Thoracic aorta (tissue), 2 donors: ENCODE results near the gene TEPSIN. TPM values are rescaled to one million over a fixed set of nuclear protein-coding genes. Genes with fewer than 3 reads are reported as not detected.

Source experiments
- ATAC-seq: fragments of 150-250 bp; one replicate; pipeline ENCODE4 v1.8.0; 2017; ENCODE audit warnings: low read depth; ENCODE audit not compliant: insufficient number of reproducible peaks, low FRiP score
- DNase-seq: peaks from one replicate; pipeline ENCODE4 v3.0.0-alpha.2; 2020; ENCODE audit warnings: low spot score
- H3K27ac ChIP-seq, 2 donors: fragments of 200-600 bp; sonication (generic); 1 replicate in 1 of 2; 2 replicates in 1 of 2; pipeline ENCODE4 v1.5.1; 2016; ENCODE audit warnings: mild to moderate bottlenecking in 2 of 2, moderate library complexity in 2 of 2
- H3K27me3 ChIP-seq: fragments of 200-600 bp; sonication (generic); replicated peaks from 2 replicates; pipeline ENCODE4 v1.6.0; 2016; ENCODE audit warnings: mild to moderate bottlenecking; ENCODE audit not compliant: insufficient read depth
- H3K36me3 ChIP-seq: fragments of 200-600 bp; sonication (generic); one replicate; pipeline ENCODE4 v1.5.1; 2016
- H3K4me1 ChIP-seq, 2 donors: fragments of 200-600 bp; sonication (generic); 1 replicate in 1 of 2; 2 replicates in 1 of 2; pipeline versions ENCODE4 v1.5.1 to v1.6.0; 2016; ENCODE audit warnings: low read depth in 2 of 2, mild to moderate bottlenecking in 1 of 2; ENCODE audit not compliant: control insufficient read depth in 1 of 2
- H3K4me3 ChIP-seq: fragments of 200-600 bp; sonication (generic); 2 replicates; pipeline ENCODE4 v1.5.1; 2016; ENCODE audit warnings: mild to moderate bottlenecking
- H3K9me3 ChIP-seq: fragments of 200-600 bp; sonication (generic); 2 replicates; pipeline ENCODE4 v1.5.1; 2016
- total RNA-seq, 2 donors: library from RNA; depleted of rRNA; stranded (reverse); fragments of >200 nt; gene quantifications; one replicate each; pipeline versions ENCODE4 v1.1.0 to v1.2.3, GENCODE V29; 2016
- TF ChIP-seq, protein P1 (sequence below): fragments of 200-600 bp; sonication (generic); IDR thresholded peaks from one replicate; pipeline ENCODE4 v1.5.1; 2019; ENCODE audit warnings: antibody characterized with exemption

The TEPSIN gene
- total RNA-seq, 2 donors from 2014 or later = 52.4 to 70.8 TPM

DNA sequence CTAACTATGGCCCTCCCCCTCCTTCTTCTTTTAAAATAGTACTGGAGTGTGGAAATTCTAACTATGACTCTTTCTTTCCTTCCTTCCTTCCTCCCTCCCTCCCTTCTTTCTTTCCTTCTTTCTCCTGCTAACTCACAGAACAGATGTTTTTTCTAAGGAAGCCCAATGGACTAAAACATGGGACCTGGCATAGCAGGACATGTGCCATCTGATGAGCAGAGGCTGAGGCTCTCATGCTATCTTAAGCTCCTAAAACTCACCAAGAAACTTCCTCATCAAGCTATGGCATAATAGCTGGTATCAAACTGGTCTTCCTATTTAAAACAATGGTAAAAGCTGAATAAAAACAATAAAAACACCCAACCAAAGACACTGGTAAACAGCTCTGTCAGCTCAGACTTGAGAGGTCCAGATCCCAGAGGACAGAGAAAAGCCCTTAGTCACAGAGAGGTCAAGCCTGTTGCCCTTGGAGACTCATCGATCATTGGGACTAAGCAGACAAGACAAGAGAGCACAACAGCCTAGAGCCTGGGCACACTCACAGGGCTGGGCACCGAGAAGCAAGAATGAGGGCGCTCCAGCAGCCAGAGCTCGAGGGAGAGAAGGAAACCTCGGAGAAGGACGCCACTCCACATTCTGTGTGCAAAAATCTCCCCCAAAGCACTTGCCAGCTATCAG is 28.7 kb upstream of the TEPSIN start:
- no peaks in the 10 kb centered on the region for H3K9me3 ChIP-seq
- no peak overlapping the region for H3K4me3 ChIP-seq
- H3K27ac ChIP-seq = no peak overlapping the region
- ATAC-seq = no peak
- peaks cover 36% of the 10 kb centered on the region for H3K36me3 ChIP-seq
- peaks cover 0 to 7% of the 10 kb centered on the region in 2 donors for H3K4me1 ChIP-seq
- TF ChIP-seq, protein P1, sequence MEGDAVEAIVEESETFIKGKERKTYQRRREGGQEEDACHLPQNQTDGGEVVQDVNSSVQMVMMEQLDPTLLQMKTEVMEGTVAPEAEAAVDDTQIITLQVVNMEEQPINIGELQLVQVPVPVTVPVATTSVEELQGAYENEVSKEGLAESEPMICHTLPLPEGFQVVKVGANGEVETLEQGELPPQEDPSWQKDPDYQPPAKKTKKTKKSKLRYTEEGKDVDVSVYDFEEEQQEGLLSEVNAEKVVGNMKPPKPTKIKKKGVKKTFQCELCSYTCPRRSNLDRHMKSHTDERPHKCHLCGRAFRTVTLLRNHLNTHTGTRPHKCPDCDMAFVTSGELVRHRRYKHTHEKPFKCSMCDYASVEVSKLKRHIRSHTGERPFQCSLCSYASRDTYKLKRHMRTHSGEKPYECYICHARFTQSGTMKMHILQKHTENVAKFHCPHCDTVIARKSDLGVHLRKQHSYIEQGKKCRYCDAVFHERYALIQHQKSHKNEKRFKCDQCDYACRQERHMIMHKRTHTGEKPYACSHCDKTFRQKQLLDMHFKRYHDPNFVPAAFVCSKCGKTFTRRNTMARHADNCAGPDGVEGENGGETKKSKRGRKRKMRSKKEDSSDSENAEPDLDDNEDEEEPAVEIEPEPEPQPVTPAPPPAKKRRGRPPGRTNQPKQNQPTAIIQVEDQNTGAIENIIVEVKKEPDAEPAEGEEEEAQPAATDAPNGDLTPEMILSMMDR = no peak
- DNase-seq = no peak
- no peaks in the 10 kb centered on the region for H3K27me3 ChIP-seq

DNA sequence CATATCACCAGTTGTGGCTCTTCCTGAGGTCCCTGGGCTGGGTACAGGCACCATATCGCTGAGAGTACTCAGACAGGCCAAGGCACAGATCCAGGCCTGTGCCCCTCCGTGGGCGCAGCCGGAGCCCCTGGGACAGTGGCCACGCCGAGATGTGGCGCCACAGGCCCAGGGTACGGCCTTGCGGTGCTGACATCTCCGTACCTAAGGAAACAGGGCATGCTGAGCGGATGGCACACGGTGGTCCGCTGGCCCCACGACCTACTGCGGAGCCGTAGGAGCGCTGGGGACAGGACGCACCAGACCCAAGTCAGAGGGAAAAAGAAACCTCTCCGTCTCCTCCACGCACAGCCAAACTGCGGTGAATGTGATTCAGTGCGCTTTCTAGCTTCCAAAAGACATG is 26.7 kb upstream of the TEPSIN start:
- Histone ChIP-seq H3K27me3 (no peaks in the 10 kb centered on the region), H3K9me3 (no peaks in the 10 kb centered on the region), H3K27ac (no peak overlapping the region), H3K36me3 (peaks cover 29% of the 10 kb centered on the region), H3K4me3 (no peak overlapping the region), H3K4me1 (peaks cover 0 to 7% of the 10 kb centered on the region in 2 donors)
- TF ChIP-seq, protein P1 = no peak
- ATAC-seq (no peak), DNase-seq (no peak)

DNA sequence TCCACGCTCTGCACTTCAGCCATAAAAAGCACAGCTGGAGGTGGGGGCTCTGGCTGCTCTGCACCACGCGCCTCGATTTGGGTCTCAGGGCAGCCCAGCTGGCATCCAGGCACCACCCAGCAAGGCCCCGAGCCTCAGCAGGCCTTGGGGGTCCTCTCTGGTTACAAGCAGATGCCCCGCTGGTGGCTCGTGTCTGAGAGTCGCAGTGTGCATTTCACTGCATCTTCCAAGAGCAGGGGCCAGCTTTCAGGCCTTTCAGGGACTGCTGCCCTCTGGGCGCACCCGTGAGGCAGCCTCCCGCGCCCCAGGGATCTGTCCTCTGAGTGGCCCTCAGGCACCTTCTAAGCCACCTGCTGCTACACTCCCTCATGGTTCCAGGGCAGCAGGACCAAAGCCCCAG is 25.8 kb upstream of the TEPSIN start:
- H3K4me3 ChIP-seq = no peak overlapping the region
- DNase-seq (no peak), ATAC-seq (no peak)
- no peaks in the 10 kb centered on the region for H3K27me3 ChIP-seq
- H3K9me3 ChIP-seq = no peaks in the 10 kb centered on the region
- H3K36me3 ChIP-seq = peaks cover 28% of the 10 kb centered on the region
- H3K4me1 ChIP-seq = peaks cover 0 to 7% of the 10 kb centered on the region in 2 donors
- TF ChIP-seq, protein P1 = no peak
- H3K27ac ChIP-seq = no peak overlapping the region

DNA sequence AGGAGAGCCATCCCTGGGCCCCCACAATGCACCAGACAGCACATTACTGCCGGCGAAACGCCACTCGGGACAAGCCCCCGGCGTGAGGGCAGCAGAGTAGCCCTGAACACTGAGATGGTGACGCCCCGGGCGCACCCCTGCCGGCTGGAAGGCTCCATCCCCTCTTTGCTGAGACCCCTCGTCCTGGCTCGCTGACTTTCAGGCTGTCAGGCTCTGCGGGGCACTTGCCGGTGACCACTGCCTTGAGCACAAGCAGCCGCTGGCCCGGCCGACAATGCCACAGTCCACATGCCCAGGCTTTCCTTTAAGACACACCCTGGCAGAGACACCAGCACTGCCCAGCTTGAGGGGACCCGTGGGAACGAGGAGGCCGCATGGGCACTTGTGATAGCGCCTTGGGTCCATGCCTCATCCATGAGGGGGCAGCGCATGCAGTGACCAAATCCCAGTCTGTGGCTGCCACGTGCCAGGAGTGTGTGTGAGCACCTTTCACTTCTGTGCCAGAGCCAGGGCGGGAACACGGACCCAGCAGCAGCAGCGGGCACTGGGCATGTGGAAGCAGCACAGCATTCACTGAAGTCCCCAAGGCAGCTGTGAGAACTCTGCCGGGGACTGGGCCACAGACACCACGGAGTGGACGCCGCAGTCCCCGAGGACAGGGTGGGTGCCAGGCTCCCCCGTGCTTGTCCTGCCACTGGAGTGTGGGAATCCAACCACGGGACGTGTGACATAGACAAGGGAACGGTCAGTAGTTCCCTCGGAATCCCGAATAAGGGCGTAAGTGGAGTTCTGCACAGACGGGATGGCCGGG is 24.7 kb upstream of the TEPSIN start:
- DNase-seq (no peak), ATAC-seq (no peak)
- TF ChIP-seq, protein P1 = no peak
- Histone ChIP-seq H3K27me3 (no peaks in the 10 kb centered on the region), H3K36me3 (peaks cover 34% of the 10 kb centered on the region), H3K4me3 (no peak overlapping the region), H3K4me1 (peaks cover 0 to 7% of the 10 kb centered on the region in 2 donors), H3K9me3 (no peaks in the 10 kb centered on the region), H3K27ac (no peak overlapping the region)

DNA sequence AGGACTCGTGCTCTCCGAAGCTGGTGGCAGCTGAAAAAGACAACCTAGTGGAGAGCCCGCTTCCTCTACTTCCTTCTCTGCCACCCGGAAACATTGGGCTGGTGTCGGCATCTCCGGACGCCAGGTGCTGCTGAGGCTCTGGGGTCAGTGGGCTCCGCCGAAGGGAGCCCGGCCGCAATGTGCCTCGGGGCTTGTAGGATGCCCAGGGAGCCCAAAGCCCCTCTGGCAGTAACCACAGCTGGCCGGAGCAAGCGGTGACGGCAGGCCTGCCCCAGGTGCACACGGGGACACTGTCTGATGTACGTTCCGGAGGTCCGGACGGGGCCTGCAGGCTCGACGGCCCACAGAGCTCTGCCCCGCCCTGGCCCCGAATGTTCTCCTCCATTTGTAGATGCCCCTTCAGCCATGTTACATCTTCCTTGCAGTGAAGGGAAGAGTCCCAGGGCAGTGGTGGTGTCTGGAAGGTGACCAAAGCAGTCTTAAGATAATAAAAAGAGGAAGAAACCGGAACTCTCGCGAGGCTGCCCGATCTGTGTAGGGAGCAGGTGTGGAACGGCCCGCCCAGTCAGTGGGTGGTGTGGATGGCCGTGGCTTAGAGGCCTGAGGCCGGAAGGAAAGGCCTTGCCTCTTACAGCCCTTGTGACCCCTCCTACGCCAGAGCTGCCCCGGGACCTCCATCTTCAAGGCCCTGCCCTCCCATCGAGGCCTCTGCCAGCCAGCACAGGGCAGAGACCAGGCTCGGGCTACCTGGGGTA is 22.9 kb upstream of the TEPSIN start:
- H3K36me3 ChIP-seq = peaks cover 39% of the 10 kb centered on the region
- DNase-seq = no peak
- H3K27me3 ChIP-seq = no peaks in the 10 kb centered on the region
- TF ChIP-seq, protein P1 = no peak
- no peak overlapping the region for H3K27ac ChIP-seq
- no peak overlapping the region for H3K4me3 ChIP-seq
- no peaks in the 10 kb centered on the region for H3K9me3 ChIP-seq
- no peak for ATAC-seq
- peaks cover 0 to 3% of the 10 kb centered on the region in 2 donors for H3K4me1 ChIP-seq
